Neural crest cell (in vitro differentiated cells): ENCODE measurements around the gene ADAMTS17. TPM values are rescaled to one million over a fixed set of nuclear protein-coding genes. Genes with fewer than 3 reads are reported as not detected.

Experiments used
- DNase-seq: peaks from one replicate; pipeline ENCODE4 v3.0.0; 2021; ENCODE audit warnings: low read depth, mixed read lengths, low spot score
- H3K27ac Mint-ChIP-seq: one replicate; pipeline ENCODE4 v1.8.0; 2021; ENCODE audit warnings: mild to moderate bottlenecking, mixed read lengths; ENCODE audit not compliant: unreplicated experiment
- H3K27me3 Mint-ChIP-seq: 2 replicates; pipeline ENCODE4 v1.8.0; 2021; ENCODE audit warnings: low read depth, mild to moderate bottlenecking, mixed read lengths
- H3K36me3 Mint-ChIP-seq: 2 replicates; pipeline ENCODE4 v1.8.0; 2021; ENCODE audit warnings: low read depth, mild to moderate bottlenecking, mixed read lengths
- H3K4me1 Mint-ChIP-seq: 2 replicates; pipeline ENCODE4 v1.8.0; 2021; ENCODE audit warnings: mixed read lengths
- H3K4me3 Mint-ChIP-seq: one replicate; pipeline ENCODE4 v1.8.0; 2021; ENCODE audit warnings: mild to moderate bottlenecking, mixed read lengths
- H3K9me3 Mint-ChIP-seq: 2 replicates; pipeline ENCODE4 v1.8.0; 2021; ENCODE audit warnings: mixed read lengths
- total RNA-seq: library from RNA; stranded (reverse); gene quantifications from 2 replicates; pipeline ENCODE4 v1.2.1, GENCODE V29; 2021
- TF ChIP-seq, protein P1 (sequence below): fragments of 200-600 bp; sonication (generic); conservative IDR thresholded peaks from 2 replicates; pipeline ENCODE4 v1.5.0; 2021; ENCODE audit warnings: antibody characterized with exemption, mild to moderate bottlenecking

ADAMTS17 gene
- total RNA-seq, 1 donor from 2014 or later = 2.3 TPM

DNA sequence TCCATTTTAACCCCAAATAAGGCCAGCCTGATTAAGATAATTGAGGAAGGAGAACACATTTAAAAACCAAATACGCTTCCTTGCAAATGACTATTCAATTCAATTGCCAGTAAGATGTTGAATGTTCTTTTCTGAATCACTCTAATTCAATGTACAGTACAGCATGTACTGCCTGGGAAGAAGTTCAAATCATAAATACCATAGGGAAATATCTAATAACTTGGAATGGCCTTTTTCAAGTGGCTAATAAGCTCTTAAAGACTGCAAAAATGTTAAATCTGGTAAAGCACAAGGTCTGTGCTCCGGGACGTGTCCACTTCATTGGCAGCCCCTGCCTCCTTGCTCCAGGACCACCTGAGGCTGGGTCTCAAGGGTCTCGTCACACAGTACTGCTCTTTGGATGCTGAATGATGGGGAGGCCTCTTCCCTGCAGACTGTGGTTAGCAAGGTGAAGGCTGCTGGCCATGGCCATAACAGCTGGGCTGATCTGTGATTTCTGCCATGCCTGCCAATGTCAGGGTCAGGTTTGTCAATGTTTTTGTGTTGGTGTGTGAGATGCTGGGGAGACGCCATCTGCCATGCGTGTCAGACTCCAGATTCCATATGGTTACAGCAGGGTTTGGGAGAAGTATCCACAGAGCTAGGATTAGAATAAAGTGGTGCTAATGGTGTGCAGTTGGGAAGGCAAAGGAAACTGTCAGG lies 300.5 kb downstream of the ADAMTS17 start:
- Mint-ChIP-seq H3K9me3 (no peaks in the 10 kb centered on the region), H3K36me3 (no peaks in the 10 kb centered on the region), H3K4me1 (peaks cover 5% of the 10 kb centered on the region)

DNA sequence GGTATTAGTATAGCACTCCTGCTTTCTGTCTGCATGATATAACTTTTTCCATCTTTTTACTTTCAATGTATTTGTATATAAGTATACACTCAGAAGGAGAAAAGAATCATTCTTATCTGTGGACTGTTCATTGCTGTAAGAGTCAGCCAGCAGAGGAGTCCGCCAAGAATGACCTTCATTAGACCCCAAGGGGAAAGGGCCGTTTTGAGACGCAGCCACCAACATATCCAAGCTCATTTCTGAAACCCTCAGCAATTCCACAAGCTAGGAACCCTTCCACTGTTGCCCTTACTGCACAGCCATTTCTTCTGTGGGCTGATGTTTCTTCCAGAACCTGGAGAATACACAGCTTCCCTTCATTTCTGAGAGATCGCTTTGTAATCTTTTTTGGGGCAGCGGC lies 301.8 kb downstream of the ADAMTS17 start:
- no peak overlapping the region for H3K4me3 Mint-ChIP-seq
- no peak overlapping the region for H3K27ac Mint-ChIP-seq
- H3K4me1 Mint-ChIP-seq = peaks cover 5% of the 10 kb centered on the region
- no peaks in the 10 kb centered on the region for H3K27me3 Mint-ChIP-seq
- H3K9me3 Mint-ChIP-seq = no peaks in the 10 kb centered on the region
- no peak for DNase-seq
- TF ChIP-seq, protein P1, sequence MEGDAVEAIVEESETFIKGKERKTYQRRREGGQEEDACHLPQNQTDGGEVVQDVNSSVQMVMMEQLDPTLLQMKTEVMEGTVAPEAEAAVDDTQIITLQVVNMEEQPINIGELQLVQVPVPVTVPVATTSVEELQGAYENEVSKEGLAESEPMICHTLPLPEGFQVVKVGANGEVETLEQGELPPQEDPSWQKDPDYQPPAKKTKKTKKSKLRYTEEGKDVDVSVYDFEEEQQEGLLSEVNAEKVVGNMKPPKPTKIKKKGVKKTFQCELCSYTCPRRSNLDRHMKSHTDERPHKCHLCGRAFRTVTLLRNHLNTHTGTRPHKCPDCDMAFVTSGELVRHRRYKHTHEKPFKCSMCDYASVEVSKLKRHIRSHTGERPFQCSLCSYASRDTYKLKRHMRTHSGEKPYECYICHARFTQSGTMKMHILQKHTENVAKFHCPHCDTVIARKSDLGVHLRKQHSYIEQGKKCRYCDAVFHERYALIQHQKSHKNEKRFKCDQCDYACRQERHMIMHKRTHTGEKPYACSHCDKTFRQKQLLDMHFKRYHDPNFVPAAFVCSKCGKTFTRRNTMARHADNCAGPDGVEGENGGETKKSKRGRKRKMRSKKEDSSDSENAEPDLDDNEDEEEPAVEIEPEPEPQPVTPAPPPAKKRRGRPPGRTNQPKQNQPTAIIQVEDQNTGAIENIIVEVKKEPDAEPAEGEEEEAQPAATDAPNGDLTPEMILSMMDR = no peak
- no peaks in the 10 kb centered on the region for H3K36me3 Mint-ChIP-seq

More for the DNA sequence above, 300.5 kb downstream of the ADAMTS17 start:
- Mint-ChIP-seq H3K4me3 (no peak overlapping the region), H3K27ac (no peak overlapping the region), H3K27me3 (no peaks in the 10 kb centered on the region)
- DNase-seq = no peak
- TF ChIP-seq, protein P1 = no peak

DNA sequence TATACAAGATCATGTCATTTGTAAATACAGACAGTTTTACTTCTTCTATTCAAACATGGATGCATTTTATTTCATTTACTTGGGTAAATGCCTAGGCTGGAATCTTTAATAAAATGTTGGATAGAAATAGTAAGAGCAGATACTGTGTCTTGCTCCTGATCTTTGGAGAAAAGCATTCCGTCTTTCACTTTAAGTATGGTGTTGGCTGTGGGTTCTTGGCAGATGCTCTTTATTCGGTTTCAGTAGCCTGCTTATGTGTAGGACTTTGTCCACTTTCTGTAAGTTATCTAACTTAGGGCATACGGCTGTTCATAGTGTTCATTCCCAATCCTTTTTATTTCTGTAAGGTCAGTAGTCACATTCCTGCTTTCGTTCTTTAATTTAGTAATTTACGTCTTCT lies 303.0 kb downstream of the ADAMTS17 start:
- Mint-ChIP-seq H3K27me3 (no peaks in the 10 kb centered on the region), H3K4me1 (peaks cover 5% of the 10 kb centered on the region), H3K4me3 (no peak overlapping the region), H3K9me3 (no peaks in the 10 kb centered on the region), H3K36me3 (no peaks in the 10 kb centered on the region), H3K27ac (no peak overlapping the region)
- TF ChIP-seq, protein P1 = no peak
- no peak for DNase-seq

DNA sequence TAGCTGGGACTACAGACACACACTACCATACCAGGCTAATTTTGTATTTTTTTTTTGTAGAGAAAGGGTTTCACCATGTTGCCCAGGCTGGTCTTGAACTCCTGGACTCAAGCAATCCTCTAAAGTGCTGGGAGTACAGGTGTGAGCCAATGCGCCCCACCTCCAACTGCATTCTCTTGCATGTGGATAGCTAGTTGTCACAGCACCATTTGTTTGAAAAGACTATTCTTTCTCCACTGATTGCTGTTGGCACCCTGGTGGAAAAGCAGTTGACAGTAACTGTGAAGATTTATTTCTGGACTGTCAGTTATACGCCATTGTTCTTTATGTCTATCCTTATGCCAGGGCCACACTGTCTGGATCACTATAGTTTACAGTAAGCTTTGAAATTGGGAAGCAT lies 303.9 kb downstream of the ADAMTS17 start:
- no peak for DNase-seq
- Mint-ChIP-seq H3K4me3 (no peak overlapping the region), H3K27me3 (no peaks in the 10 kb centered on the region), H3K9me3 (no peaks in the 10 kb centered on the region), H3K27ac (no peak overlapping the region), H3K36me3 (no peaks in the 10 kb centered on the region), H3K4me1 (peaks cover 2% of the 10 kb centered on the region)
- TF ChIP-seq, protein P1 = no peak

DNA sequence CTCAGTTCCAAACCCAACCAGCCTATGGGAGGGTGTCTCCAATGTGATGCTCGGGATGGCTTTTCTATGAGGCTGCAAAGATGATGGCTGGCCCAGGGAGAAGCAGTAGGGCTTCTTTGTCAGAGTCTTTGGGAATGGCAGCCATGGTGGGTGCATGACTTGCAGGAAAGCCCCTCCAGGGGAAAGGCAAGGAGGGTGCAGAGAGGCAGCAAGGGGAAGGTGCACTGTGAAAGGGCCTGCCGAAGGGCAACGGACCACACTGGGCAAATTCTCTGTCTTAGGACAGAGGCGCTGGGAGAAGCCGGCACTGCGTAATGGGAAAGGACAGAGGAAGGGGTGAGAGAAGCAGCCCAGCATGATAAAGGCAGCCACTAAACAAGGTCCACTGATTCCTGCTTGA lies 305.8 kb downstream of the ADAMTS17 start:
- H3K4me1 Mint-ChIP-seq = no peaks in the 10 kb centered on the region
- H3K4me3 Mint-ChIP-seq = no peak overlapping the region
- H3K27me3 Mint-ChIP-seq = no peaks in the 10 kb centered on the region
- H3K36me3 Mint-ChIP-seq = no peaks in the 10 kb centered on the region
- no peak for DNase-seq
- H3K9me3 Mint-ChIP-seq = no peaks in the 10 kb centered on the region
- TF ChIP-seq, protein P1 = no peak
- no peak overlapping the region for H3K27ac Mint-ChIP-seq
